Neural cell (in vitro differentiated cells): ENCODE data around the gene SLC22A23. TPM values are rescaled to one million over a fixed set of nuclear protein-coding genes. Genes with fewer than 3 reads are reported as not detected.

Source experiments
- H2AFZ ChIP-seq: fragments of 200-600, 300-800 bp; sonication (generic), shearing (Covaris generic); 2 replicates; pipeline ENCODE4 v1.6.0; 2014; ENCODE audit warnings: low read depth, mild to moderate bottlenecking, antibody characterized with exemption, low read length, moderate library complexity
- H3F3A ChIP-seq: fragments of 200-600 bp; shearing (Covaris generic); 2 replicates; pipeline ENCODE4 v1.6.1; 2016; ENCODE audit warnings: mild to moderate bottlenecking, moderate library complexity, mixed read lengths, antibody characterized with exemption, low read length; ENCODE audit not compliant: insufficient read depth, poor library complexity, severe bottlenecking
- H3K27ac ChIP-seq: fragments of 200-600, 300-800 bp; sonication (generic), shearing (Covaris generic); 2 replicates; pipeline ENCODE4 v1.5.1; 2014; ENCODE audit warnings: mild to moderate bottlenecking, low read length, moderate library complexity
- H3K27me3 ChIP-seq: fragments of 300-800, 200-600 bp; sonication (generic), shearing (Covaris generic); 2 replicates; pipeline ENCODE4 v1.6.0; 2014; ENCODE audit warnings: mild to moderate bottlenecking, low read depth, low read length, moderate library complexity; ENCODE audit not compliant: insufficient read depth
- H3K36me3 ChIP-seq: fragments of 300-800, 200-600 bp; sonication (generic), shearing (Covaris generic); 2 replicates; pipeline ENCODE4 v1.5.1; 2014; ENCODE audit warnings: mild to moderate bottlenecking, antibody characterized with exemption, low read length, moderate library complexity; ENCODE audit not compliant: insufficient read depth
- H3K4me2 ChIP-seq: fragments of 300-800, 200-600 bp; sonication (generic), shearing (Covaris generic); 2 replicates; pipeline ENCODE4 v1.6.0; 2014; ENCODE audit warnings: mild to moderate bottlenecking, low read length
- H3K4me3 ChIP-seq: fragments of 300-800, 200-600 bp; sonication (generic), shearing (Covaris generic); 2 replicates; pipeline ENCODE4 v1.5.1; 2014; ENCODE audit warnings: mild to moderate bottlenecking, low read length, moderate library complexity
- H3K79me2 ChIP-seq: fragments of 200-600 bp; shearing (Covaris generic); replicated peaks from 2 replicates; pipeline ENCODE4 v1.6.0; 2014; ENCODE audit warnings: mild to moderate bottlenecking, low read length, moderate library complexity; ENCODE audit not compliant: insufficient read depth
- H3K9ac ChIP-seq: fragments of 300-800, 200-600 bp; sonication (generic), shearing (Covaris generic); 2 replicates; pipeline ENCODE4 v1.6.1; 2016; ENCODE audit warnings: mild to moderate bottlenecking, low read length, mixed read lengths
- H3K9me2 ChIP-seq: fragments of 200-600 bp; shearing (Covaris generic); 2 replicates; pipeline ENCODE4 v1.6.1; 2016; ENCODE audit warnings: mild to moderate bottlenecking, low read length, mixed read lengths; ENCODE audit not compliant: insufficient read depth
- H3K9me3 ChIP-seq: fragments of 200-600, 300-800 bp; sonication (generic), shearing (Covaris generic); 2 replicates; pipeline ENCODE4 v1.6.1; 2016; ENCODE audit warnings: mild to moderate bottlenecking, mixed run types, low read length, moderate library complexity, mixed read lengths
- H4K20me1 ChIP-seq: fragments of 200-600 bp; shearing (Covaris generic); 2 replicates; pipeline ENCODE4 v1.6.1; 2016; ENCODE audit warnings: mild to moderate bottlenecking, mixed run types; ENCODE audit not compliant: insufficient read depth
- EP300 ChIP-seq: fragments of 450-650 bp; conservative IDR thresholded peaks from 2 replicates; pipeline ENCODE4 v1.6.1; 2014; ENCODE audit warnings: antibody characterized with exemption, mild to moderate bottlenecking, moderate library complexity; ENCODE audit not compliant: poor library complexity, severe bottlenecking
- EZH2 ChIP-seq: fragments of 200-600, 300-800 bp; shearing (Covaris generic), sonication (generic); IDR thresholded peaks from 2 replicates; pipeline ENCODE4 v1.6.1; 2014; ENCODE audit warnings: antibody characterized with exemption, low read length, borderline replicate concordance, mild to moderate bottlenecking; ENCODE audit not compliant: insufficient read depth, poor library complexity, severe bottlenecking
- MXI1 ChIP-seq: fragments of 450-650 bp; conservative IDR thresholded peaks from 2 replicates; pipeline ENCODE4 v1.6.1; 2014; ENCODE audit warnings: antibody characterized with exemption, mild to moderate bottlenecking; ENCODE audit not compliant: poor library complexity, severe bottlenecking
- POLR2AphosphoS5 ChIP-seq: IDR thresholded peaks from 2 replicates; pipeline ENCODE4 v1.6.1; 2012
- RAD21 ChIP-seq: fragments of 450-650 bp; conservative IDR thresholded peaks from 2 replicates; pipeline ENCODE4 v1.6.1; 2014; ENCODE audit warnings: antibody characterized with exemption, mild to moderate bottlenecking, moderate library complexity
- REST ChIP-seq: IDR thresholded peaks from 2 replicates; pipeline ENCODE4 v1.6.1; 2012; ENCODE audit warnings: borderline replicate concordance
- SMC3 ChIP-seq: fragments of 450-650 bp; conservative IDR thresholded peaks from 2 replicates; pipeline ENCODE4 v1.6.1; 2014; ENCODE audit warnings: antibody characterized with exemption, mild to moderate bottlenecking, moderate library complexity; ENCODE audit not compliant: poor library complexity
- TAF1 ChIP-seq: IDR thresholded peaks from 2 replicates; pipeline ENCODE4 v1.6.1; 2012; ENCODE audit warnings: low read depth
- polyA plus RNA-seq: library from polyadenylated mRNA; depleted of rRNA; stranded (reverse); fragments of >200 nt; gene quantifications from 2 replicates; pipeline ENCODE4 v1.2.3, GENCODE V29; 2014
- TF ChIP-seq, protein P1 (sequence below): fragments of 450-650 bp; IDR thresholded peaks from 2 replicates; pipeline ENCODE4 v1.5.1; 2014; ENCODE audit warnings: antibody characterized with exemption, mild to moderate bottlenecking, moderate library complexity; ENCODE audit not compliant: poor library complexity, severe bottlenecking

SLC22A23 gene
- polyA plus RNA-seq, 1 donor from 2014 or later, result 8.8 TPM

GRCh38 chr6:3259491-3259958 is 197.3 kb downstream of the SLC22A23 start:
- Histone ChIP-seq H3K36me3 (no peaks in the 10 kb centered on the region), H3K27ac (peak overlapping the region; percentile 81), H2AFZ (no peak overlapping the region), H4K20me1 (no peaks in the 10 kb centered on the region), H3K9me3 (no peaks in the 10 kb centered on the region), H3K4me2 (peak overlapping the region; percentile 95), H3K9me2 (no peaks in the 10 kb centered on the region), H3F3A (no peaks in the 10 kb centered on the region), H3K79me2 (peaks cover 44% of the 10 kb centered on the region), H3K9ac (peak overlapping the region; percentile 77), H3K4me3 (peak overlapping the region; percentile 93), H3K27me3 (no peaks in the 10 kb centered on the region)
- TF ChIP-seq MXI1, result peak; percentile 84
- peak; percentile 41 for TF ChIP-seq RAD21
- TF ChIP-seq REST, result peak; percentile 26
- TF ChIP-seq EZH2, result no peak
- peak; percentile 38 for TF ChIP-seq POLR2AphosphoS5
- no peak for TF ChIP-seq EP300
- TF ChIP-seq TAF1, result no peak
- TF ChIP-seq SMC3, result peak; percentile 39
- TF ChIP-seq, protein P1, sequence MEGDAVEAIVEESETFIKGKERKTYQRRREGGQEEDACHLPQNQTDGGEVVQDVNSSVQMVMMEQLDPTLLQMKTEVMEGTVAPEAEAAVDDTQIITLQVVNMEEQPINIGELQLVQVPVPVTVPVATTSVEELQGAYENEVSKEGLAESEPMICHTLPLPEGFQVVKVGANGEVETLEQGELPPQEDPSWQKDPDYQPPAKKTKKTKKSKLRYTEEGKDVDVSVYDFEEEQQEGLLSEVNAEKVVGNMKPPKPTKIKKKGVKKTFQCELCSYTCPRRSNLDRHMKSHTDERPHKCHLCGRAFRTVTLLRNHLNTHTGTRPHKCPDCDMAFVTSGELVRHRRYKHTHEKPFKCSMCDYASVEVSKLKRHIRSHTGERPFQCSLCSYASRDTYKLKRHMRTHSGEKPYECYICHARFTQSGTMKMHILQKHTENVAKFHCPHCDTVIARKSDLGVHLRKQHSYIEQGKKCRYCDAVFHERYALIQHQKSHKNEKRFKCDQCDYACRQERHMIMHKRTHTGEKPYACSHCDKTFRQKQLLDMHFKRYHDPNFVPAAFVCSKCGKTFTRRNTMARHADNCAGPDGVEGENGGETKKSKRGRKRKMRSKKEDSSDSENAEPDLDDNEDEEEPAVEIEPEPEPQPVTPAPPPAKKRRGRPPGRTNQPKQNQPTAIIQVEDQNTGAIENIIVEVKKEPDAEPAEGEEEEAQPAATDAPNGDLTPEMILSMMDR, result no peak

DNA sequence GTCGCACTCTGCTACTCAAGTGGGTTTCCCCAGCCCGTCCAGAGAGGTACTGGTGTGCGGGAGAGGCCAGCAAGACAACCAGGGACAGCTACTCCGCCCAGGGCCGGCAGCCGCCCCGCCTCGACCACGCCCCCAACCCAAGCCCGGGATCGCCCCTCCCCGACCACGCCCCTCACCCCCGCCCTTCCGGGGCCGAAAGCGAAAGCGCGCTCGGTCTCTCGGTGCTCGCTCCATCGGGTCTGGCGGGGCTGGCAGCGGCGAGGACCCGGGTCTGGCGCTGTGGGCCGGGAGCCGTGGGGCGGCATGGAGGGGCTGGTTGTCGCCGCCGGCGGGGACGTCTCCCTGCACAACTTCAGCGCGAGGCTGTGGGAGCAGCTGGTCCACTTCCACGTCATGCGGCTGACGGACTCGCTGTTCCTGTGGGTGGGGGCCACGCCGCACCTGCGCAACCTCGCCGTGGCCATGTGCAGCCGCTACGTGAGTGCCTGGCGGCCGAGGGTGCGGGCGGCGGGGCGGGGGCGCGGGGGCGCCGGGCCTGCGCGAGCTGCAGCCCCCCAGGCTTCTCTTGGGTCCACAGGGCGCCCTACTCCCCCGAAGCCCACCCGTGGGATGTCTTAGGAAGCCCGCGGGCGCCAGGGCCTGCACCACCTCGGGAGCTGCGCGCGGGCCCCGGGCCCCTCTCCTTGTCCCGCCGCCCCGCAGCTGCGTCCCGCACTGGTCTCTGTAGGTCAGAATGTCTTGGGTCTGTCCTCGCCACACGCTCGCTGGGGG is 197.9 kb downstream of the SLC22A23 start, which contains the start of gene PSMG4:
TSS of gene PSMG4 (plus strand) at position 228 of the 771 bp plus-strand sequence. CDS start at position 304, 76 bp downstream.
- Histone ChIP-seq H2AFZ (no peak within 1 kb of the TSS), H3K79me2 (peaks cover 42% of the 10 kb centered on the region)

More for the DNA sequence above, 197.9 kb downstream of the SLC22A23 start, which contains the start of gene PSMG4:
- TF ChIP-seq EP300 (no peak), SMC3 (peak; percentile 12), POLR2AphosphoS5 (peak; percentile 80), REST (no peak), EZH2 (no peak), MXI1 (peak; percentile 96), TAF1 (no peak), RAD21 (no peak)
- TF ChIP-seq, protein P1, result no peak
- Histone ChIP-seq H3K9me3 (no peaks in the 10 kb centered on the region), H3K9ac (peak within 1 kb of the TSS; percentile 77), H3K36me3 (no peaks in the 10 kb centered on the region), H4K20me1 (no peaks in the 10 kb centered on the region), H3K27me3 (no peaks in the 10 kb centered on the region), H3K4me3 (peak within 1 kb of the TSS; percentile 93), H3K4me2 (peak within 1 kb of the TSS; percentile 95), H3K27ac (peak within 1 kb of the TSS; percentile 81), H3F3A (no peaks in the 10 kb centered on the region), H3K9me2 (no peaks in the 10 kb centered on the region)
